ENCODE measurements around the gene ACAP2. TPM values are rescaled to one million over a fixed set of nuclear protein-coding genes. Genes with fewer than 3 reads are reported as not detected.

Gene ACAP2
- total RNA-seq, 1 experiment from 2014 or later: 42.0 TPM

DNA sequence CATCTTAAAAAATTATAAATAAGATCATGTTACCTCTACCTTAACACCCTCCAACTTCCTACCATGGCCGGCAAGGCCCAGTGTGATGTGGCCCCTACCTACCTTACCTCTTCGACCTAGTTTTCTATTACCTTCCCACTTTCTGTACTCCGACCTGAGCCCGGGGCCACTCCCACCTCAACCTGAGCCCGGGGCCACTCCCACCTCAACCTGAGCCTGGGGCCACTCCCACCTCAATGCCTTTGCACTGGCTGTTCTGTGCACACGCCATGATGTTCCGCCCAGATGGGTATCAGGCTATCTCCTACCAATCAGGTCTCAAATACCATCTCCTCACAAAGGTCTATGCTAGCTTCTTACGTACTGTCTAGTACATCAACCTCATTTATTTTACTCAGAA, 105.1 kb downstream of the ACAP2 start (continued):
- TF ChIP-seq, protein P1, sequence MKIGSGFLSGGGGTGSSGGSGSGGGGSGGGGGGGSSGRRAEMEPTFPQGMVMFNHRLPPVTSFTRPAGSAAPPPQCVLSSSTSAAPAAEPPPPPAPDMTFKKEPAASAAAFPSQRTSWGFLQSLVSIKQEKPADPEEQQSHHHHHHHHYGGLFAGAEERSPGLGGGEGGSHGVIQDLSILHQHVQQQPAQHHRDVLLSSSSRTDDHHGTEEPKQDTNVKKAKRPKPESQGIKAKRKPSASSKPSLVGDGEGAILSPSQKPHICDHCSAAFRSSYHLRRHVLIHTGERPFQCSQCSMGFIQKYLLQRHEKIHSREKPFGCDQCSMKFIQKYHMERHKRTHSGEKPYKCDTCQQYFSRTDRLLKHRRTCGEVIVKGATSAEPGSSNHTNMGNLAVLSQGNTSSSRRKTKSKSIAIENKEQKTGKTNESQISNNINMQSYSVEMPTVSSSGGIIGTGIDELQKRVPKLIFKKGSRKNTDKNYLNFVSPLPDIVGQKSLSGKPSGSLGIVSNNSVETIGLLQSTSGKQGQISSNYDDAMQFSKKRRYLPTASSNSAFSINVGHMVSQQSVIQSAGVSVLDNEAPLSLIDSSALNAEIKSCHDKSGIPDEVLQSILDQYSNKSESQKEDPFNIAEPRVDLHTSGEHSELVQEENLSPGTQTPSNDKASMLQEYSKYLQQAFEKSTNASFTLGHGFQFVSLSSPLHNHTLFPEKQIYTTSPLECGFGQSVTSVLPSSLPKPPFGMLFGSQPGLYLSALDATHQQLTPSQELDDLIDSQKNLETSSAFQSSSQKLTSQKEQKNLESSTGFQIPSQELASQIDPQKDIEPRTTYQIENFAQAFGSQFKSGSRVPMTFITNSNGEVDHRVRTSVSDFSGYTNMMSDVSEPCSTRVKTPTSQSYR (CRISPR knock-in tag; IDR thresholded peaks at IDR 0.05): no peak

DNA sequence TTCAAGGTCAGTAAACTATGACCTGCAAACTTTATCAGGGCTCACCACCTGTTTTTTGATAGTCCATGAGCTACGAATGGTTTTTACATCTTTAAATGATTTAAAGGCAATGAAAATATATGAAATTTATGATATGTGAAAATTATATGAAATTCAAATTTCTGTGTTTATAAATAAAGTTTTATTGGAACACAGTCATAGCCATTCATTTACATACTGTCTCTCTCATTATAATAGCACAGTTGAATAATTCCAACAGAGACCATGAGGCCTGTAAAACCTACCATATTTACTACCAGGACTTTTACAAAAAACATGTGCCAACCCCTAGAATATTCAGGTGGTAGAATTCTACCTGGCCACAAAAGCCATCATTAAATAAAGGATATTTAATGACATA, 107.9 kb downstream of the ACAP2 start:
- Mint-ChIP-seq H3K36me3 (peaks cover 6% of the 10 kb centered on the region), H3K27ac (no peak overlapping the region), H3K4me3 (no peak overlapping the region), H3K9me3 (no peaks in the 10 kb centered on the region), H3K27me3 (ENCODE audit: low read depth) (no peaks in the 10 kb centered on the region), H3K4me1 (peaks cover 4% of the 10 kb centered on the region)
- DNase-seq (ENCODE audit: low spot score) (no peak), ATAC-seq (no peak)
- POLR2A ChIA-PET: no interaction called here
- CTCF ChIA-PET: no interaction called here
- TF ChIP-seq FOXP1 (CRISPR knock-in tag; IDR thresholded peaks at IDR 0.05; ENCODE audit: borderline replicate concordance) (no peak), FOXJ3 (CRISPR knock-in tag; IDR thresholded peaks at IDR 0.05; ENCODE audit: borderline replicate concordance) (no peak), ZNF263 (CRISPR knock-in tag; IDR thresholded peaks at IDR 0.05; ENCODE audit: low read depth) (no peak), ERG (CRISPR knock-in tag; IDR thresholded peaks at IDR 0.05) (no peak), FOXP4 (CRISPR knock-in tag; IDR thresholded peaks at IDR 0.05) (no peak), SMAD3 (CRISPR knock-in tag; IDR thresholded peaks at IDR 0.05; ENCODE audit: borderline replicate concordance) (no peak), SP1 (CRISPR knock-in tag; conservative IDR thresholded peaks at IDR 0.05) (no peak), TEAD1 (CRISPR knock-in tag; IDR thresholded peaks at IDR 0.05) (no peak), ESRRA (CRISPR knock-in tag; IDR thresholded peaks at IDR 0.05; ENCODE audit: borderline replicate concordance) (no peak), ATF6 (CRISPR knock-in tag; IDR thresholded peaks at IDR 0.05) (no peak), ZNF425 (CRISPR knock-in tag; conservative IDR thresholded peaks at IDR 0.05) (no peak), JAZF1 (CRISPR knock-in tag; IDR thresholded peaks at IDR 0.05) (no peak), PRDM15 (CRISPR knock-in tag; IDR thresholded peaks at IDR 0.05) (no peak), MLX (CRISPR knock-in tag; IDR thresholded peaks at IDR 0.05) (no peak), ZNF671 (CRISPR knock-in tag; IDR thresholded peaks at IDR 0.05) (no peak)
- TF ChIP-seq, protein P2, sequence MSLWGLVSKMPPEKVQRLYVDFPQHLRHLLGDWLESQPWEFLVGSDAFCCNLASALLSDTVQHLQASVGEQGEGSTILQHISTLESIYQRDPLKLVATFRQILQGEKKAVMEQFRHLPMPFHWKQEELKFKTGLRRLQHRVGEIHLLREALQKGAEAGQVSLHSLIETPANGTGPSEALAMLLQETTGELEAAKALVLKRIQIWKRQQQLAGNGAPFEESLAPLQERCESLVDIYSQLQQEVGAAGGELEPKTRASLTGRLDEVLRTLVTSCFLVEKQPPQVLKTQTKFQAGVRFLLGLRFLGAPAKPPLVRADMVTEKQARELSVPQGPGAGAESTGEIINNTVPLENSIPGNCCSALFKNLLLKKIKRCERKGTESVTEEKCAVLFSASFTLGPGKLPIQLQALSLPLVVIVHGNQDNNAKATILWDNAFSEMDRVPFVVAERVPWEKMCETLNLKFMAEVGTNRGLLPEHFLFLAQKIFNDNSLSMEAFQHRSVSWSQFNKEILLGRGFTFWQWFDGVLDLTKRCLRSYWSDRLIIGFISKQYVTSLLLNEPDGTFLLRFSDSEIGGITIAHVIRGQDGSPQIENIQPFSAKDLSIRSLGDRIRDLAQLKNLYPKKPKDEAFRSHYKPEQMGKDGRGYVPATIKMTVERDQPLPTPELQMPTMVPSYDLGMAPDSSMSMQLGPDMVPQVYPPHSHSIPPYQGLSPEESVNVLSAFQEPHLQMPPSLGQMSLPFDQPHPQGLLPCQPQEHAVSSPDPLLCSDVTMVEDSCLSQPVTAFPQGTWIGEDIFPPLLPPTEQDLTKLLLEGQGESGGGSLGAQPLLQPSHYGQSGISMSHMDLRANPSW (CRISPR knock-in tag; conservative IDR thresholded peaks at IDR 0.05; ENCODE audit: low read depth): no peak
